Psoas muscle (tissue), 8 donors: ENCODE data around the gene WNT8B. TPM values are rescaled to one million over a fixed set of nuclear protein-coding genes. Genes with fewer than 3 reads are reported as not detected.

Source experiments
- ATAC-seq, 4 donors: fragments of 200-7000 bp; cut with Tn5 transposase; one replicate each; pipeline ENCODE4 v1.9.1; 2020; ENCODE audit warnings: moderate library complexity in 3 of 4, mild to moderate bottlenecking in 2 of 4
- DNase-seq, 2 donors: peaks; one replicate each; pipeline ENCODE4 v3.0.0-alpha.2; 2020
- H3K27ac ChIP-seq: fragments of 200-600 bp; one replicate; pipeline ENCODE4 v1.8.0; 2022
- H3K27me3 ChIP-seq, 3 donors: fragments of 200-600 bp in 1 of 3; one replicate each; pipeline versions ENCODE4 v1.6.1 to v1.8.0; 2013 to 2022; ENCODE audit warnings: low read length in 2 of 3, mild to moderate bottlenecking in 2 of 3, moderate library complexity in 1 of 3; ENCODE audit not compliant: insufficient read depth in 3 of 3
- H3K36me3 ChIP-seq, 2 donors: fragments of 200-600 bp in 1 of 2; one replicate each; pipeline versions ENCODE4 v1.6.1 to v1.8.0; 2013 to 2022; ENCODE audit warnings: low read depth in 1 of 2, mild to moderate bottlenecking in 1 of 2, moderate library complexity in 1 of 2; ENCODE audit not compliant: insufficient read depth in 1 of 2
- H3K4me1 ChIP-seq: fragments of 200-600 bp; one replicate; pipeline ENCODE4 v1.8.0; 2022
- H3K4me3 ChIP-seq: fragments of 200-600 bp; one replicate; pipeline ENCODE4 v1.8.0; 2022; ENCODE audit warnings: mild to moderate bottlenecking
- H3K9me3 ChIP-seq: fragments of 200-600 bp; one replicate; pipeline ENCODE4 v1.8.0; 2022
- WGBS, 3 donors: extraction: QIAGEN DNeasy Blood & Tissue Kit; methylation state at CpG; one replicate each; pipeline versions ENCODE4 v1.1.6 to v1.1.7; 2013; 5-methylcytosine and 5-hydroxymethylcytosine counted together
- intact Hi-C, 2 donors: fragments of 100-400 bp; cut with DNase I; formaldehyde crosslinking; loops; one replicate each; pipeline versions ENCODE4 v1.11.0 to v1.14.2; 2022
- long read RNA-seq, 2 donors: library from polyadenylated mRNA; unstranded; transcript quantifications; one replicate each; pipeline ENCODE4 v2.0.0, GENCODE V29; 2021
- polyA plus RNA-seq, 3 donors: library from polyadenylated mRNA; stranded (reverse); fragments of 200-250 nt; gene quantifications; one replicate each; pipeline ENCODE4 v1.2.3, GENCODE V29; 2013
- total RNA-seq, 4 donors: library from RNA; stranded (reverse); fragmentation: NEBNext Ultra II Directional in 2 of 4; extraction: Animal tissue kit (Norgen Biotek cat#: 25700) in 2 of 4; gene quantifications; one replicate each; pipeline versions ENCODE4 v1.2.1 to v1.2.4, GENCODE V29; 2021 to 2023
- TF ChIP-seq, protein P1 (sequence below): fragments of 200-600 bp; IDR thresholded peaks from one replicate; pipeline ENCODE4 v1.8.0; 2022; ENCODE audit warnings: antibody characterized with exemption
- donor health status: healthy with polysubstance abuse.
- donor health status: DM: no; HTN: no; CAD: no; lungs with moderate emphysema.
- donor health status: Bipolar disorder and iron deficiency.
- donor health status: healthy.
- donor health status: DM: yes; HTN: yes; CAD: no.
- donor health status: DM: no; HTN: no; CAD: no.
- donor health status: DM: no; HTN: no; CAD: no.
- donor health status: DM: yes; HTN: yes; CAD: no.

Gene WNT8B, protein sequence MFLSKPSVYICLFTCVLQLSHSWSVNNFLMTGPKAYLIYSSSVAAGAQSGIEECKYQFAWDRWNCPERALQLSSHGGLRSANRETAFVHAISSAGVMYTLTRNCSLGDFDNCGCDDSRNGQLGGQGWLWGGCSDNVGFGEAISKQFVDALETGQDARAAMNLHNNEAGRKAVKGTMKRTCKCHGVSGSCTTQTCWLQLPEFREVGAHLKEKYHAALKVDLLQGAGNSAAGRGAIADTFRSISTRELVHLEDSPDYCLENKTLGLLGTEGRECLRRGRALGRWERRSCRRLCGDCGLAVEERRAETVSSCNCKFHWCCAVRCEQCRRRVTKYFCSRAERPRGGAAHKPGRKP
- total RNA-seq, result not detected
- not detected for polyA plus RNA-seq
- long read RNA-seq, donor 1, result 0 reads
- long read RNA-seq, donor 2, result 0 reads

DNA sequence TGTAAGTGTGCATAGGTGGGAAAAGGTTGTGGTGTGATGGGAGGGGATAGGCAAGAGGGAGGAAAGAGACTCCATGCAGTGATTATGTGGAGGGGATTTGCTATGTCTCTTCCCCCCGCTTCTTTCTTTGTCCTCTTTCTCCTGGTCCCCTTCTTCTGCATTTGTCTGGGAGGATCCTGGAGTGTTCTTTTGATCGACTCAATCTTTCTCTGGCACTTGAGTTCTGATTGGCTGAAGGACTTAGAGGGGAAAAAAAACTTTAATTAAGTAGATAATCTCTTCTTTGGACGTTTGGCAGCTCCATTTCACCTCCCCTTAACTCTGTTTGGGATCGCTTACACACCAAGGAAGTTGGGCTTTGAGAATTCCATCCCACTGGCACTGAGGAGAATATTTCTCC, at the start of gene WNT8B:
Gene WNT8B, plus strand, starts transcription at position 301 of the 400 bp plus-strand sequence. CDS start 160 bp downstream, outside the sequence.
- intact Hi-C loops, result no loop called here

DNA sequence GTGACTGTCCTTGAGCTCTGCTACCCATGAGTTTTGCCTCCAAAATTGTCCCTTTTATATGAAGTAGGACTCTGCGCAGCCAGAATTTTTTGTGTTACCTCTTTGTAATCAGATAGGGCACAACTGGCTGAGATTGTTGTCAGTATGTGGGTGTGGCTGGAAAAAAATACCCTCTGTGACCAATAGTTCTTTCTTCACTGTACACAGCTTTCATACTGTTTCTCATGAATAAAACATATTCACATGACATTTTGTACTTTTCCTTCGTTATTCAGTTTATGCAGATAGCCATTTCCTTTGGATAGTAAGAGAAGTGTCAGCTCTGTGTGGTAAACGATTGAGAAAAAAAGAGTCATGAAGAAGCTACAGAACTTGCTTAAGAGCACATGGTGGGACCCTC, 49.6 kb upstream of the WNT8B start:
- Histone ChIP-seq H3K4me1 (no peaks in the 10 kb centered on the region), H3K9me3 (no peaks in the 10 kb centered on the region), H3K4me3 (no peak overlapping the region), H3K27ac (no peak overlapping the region), H3K36me3 (no peaks in the 10 kb centered on the region), H3K27me3 (no peaks in the 10 kb centered on the region)
- TF ChIP-seq, protein P1, sequence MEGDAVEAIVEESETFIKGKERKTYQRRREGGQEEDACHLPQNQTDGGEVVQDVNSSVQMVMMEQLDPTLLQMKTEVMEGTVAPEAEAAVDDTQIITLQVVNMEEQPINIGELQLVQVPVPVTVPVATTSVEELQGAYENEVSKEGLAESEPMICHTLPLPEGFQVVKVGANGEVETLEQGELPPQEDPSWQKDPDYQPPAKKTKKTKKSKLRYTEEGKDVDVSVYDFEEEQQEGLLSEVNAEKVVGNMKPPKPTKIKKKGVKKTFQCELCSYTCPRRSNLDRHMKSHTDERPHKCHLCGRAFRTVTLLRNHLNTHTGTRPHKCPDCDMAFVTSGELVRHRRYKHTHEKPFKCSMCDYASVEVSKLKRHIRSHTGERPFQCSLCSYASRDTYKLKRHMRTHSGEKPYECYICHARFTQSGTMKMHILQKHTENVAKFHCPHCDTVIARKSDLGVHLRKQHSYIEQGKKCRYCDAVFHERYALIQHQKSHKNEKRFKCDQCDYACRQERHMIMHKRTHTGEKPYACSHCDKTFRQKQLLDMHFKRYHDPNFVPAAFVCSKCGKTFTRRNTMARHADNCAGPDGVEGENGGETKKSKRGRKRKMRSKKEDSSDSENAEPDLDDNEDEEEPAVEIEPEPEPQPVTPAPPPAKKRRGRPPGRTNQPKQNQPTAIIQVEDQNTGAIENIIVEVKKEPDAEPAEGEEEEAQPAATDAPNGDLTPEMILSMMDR, result no peak
- WGBS, 3 donors, result 80 to 83% (median 81%) methylated on average over 3 of the region's 3 CpGs
- ATAC-seq, result no peak
- intact Hi-C loops, result no loop called here
- no peak for DNase-seq

More for the DNA sequence above, at the start of gene WNT8B:
- no peaks in the 10 kb centered on the region for H3K4me1 ChIP-seq
- ATAC-seq, result no peak
- no peaks in the 10 kb centered on the region for H3K36me3 ChIP-seq
- H3K4me3 ChIP-seq, result no peak within 1 kb of the TSS
- H3K9me3 ChIP-seq, result no peaks in the 10 kb centered on the region
- H3K27ac ChIP-seq, result no peak within 1 kb of the TSS
- TF ChIP-seq, protein P1, result no peak
- no peaks in the 10 kb centered on the region for H3K27me3 ChIP-seq
- no peak for DNase-seq
- 47 to 52% (median 51%) methylated on average over 4 of the region's 4 CpGs for WGBS, 3 donors

DNA sequence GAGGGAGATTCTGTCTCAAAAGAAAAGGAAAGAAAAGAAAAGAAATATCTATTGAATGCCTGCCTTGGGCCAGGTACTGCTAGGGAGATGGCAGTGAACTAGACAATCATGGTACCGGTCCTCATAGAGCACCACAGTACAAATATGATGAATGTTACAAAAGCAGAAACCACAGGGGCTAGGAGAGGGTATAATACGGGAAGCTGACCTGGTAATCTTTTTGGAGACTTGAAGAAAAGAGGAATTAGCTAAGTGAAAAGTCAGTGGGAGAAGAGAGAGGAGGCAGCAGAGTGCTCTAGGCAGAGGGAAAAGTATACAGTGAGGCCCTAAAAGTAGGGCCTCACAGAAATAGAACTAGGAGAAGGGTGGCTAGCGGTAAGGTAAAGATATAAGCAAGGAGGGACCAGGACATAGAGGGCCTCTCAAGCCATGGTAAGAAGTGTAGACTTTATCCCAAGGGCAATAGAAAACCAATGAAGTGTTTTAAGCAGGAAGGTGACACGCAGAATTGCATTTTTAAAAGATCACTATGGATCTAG, 42.8 kb upstream of the WNT8B start:
- WGBS, 3 donors, result 89 to 93% (median 90%) methylated on average over 4 of the region's 4 CpGs

DNA sequence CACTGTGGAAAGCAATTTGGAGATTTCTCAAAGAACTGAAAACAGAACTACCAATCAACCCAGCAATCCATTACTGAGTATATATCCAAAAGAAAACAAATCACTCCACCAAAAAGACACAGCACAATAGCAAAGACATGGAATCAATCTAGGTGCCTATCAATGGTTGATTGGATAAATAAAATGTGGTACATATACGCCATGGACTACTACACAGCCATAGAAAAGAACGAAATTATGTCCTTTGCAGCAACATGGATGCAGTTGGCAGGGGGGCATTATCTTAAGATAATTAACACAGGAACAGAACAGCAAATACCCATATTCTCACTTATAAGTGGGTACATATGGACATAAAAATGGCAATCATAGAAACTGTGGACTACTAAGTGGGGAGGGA, 35.4 kb upstream of the WNT8B start:
- intact Hi-C loops, result no loop called here
- no peak overlapping the region for H3K4me3 ChIP-seq
- H3K27ac ChIP-seq, result no peak overlapping the region
- TF ChIP-seq, protein P1, result no peak
- H3K9me3 ChIP-seq, result no peaks in the 10 kb centered on the region
- WGBS, 3 donors, result 93 to 98% (median 96%) methylated on average over 2 of the region's 2 CpGs
- H3K4me1 ChIP-seq, result no peaks in the 10 kb centered on the region
- ATAC-seq, result no peak
- H3K36me3 ChIP-seq, result no peaks in the 10 kb centered on the region
- H3K27me3 ChIP-seq, result no peaks in the 10 kb centered on the region
- DNase-seq, result no peak

More for the DNA sequence above, 42.8 kb upstream of the WNT8B start:
- no peaks in the 10 kb centered on the region for H3K36me3 ChIP-seq
- ATAC-seq (no peak), DNase-seq (no peak)
- H3K4me1 ChIP-seq, result no peaks in the 10 kb centered on the region
- H3K27me3 ChIP-seq, result peaks cover 0 to 3% (median 0%) of the 10 kb centered on the region in 3 donors
- intact Hi-C loops, result no loop called here
- H3K9me3 ChIP-seq, result no peaks in the 10 kb centered on the region
- no peak overlapping the region for H3K27ac ChIP-seq
- no peak overlapping the region for H3K4me3 ChIP-seq
- TF ChIP-seq, protein P1, result no peak
